Mucosa of descending colon (tissue), 3 donors: Measurements from ENCODE around the gene LRRFIP2. TPM values are rescaled to one million over a fixed set of nuclear protein-coding genes. Genes with fewer than 3 reads are reported as not detected.

Experiments used
- ATAC-seq: fragments of 200-7000 bp; cut with Tn5 transposase; one replicate; pipeline ENCODE4 v1.9.1; 2020; ENCODE audit warnings: mild to moderate bottlenecking, moderate library complexity
- DNase-seq, 3 donors: peaks; one replicate each; pipeline ENCODE4 v3.0.0-alpha.2; 2020
- H3K36me3 ChIP-seq: fragments of 200-600 bp; one replicate; pipeline ENCODE4 v1.8.0; 2021; ENCODE audit warnings: low read depth, mild to moderate bottlenecking
- H3K4me1 ChIP-seq: fragments of 200-600 bp; one replicate; pipeline ENCODE4 v1.8.0; 2021; ENCODE audit warnings: low read depth, mild to moderate bottlenecking
- H3K4me3 ChIP-seq: fragments of 200-600 bp; one replicate; pipeline ENCODE4 v1.8.0; 2021; ENCODE audit warnings: mild to moderate bottlenecking
- H3K9me3 ChIP-seq: fragments of 200-600 bp; one replicate; pipeline ENCODE4 v1.8.0; 2021; ENCODE audit warnings: mild to moderate bottlenecking
- intact Hi-C, 2 donors: fragments of 100-400 bp; cut with DNase I in 1 of 2; cut with micrococcal nuclease in 1 of 2; formaldehyde crosslinking; loops; one replicate each; pipeline versions ENCODE4 v1.11.0 to v1.11.1; 2022; cut with DNase I, micrococcal nuclease
- total RNA-seq, 3 donors: library from RNA; stranded (reverse); fragmentation: NEBNext Ultra II Directional in 2 of 3; extraction: Animal tissue kit (Norgen Biotek cat#: 25700) in 2 of 3; gene quantifications; one replicate each; pipeline versions ENCODE4 v1.2.1 to v1.2.4, GENCODE V29; 2021 to 2023
- TF ChIP-seq, protein P1 (sequence below): fragments of 200-600 bp; IDR thresholded peaks from one replicate; pipeline ENCODE4 v1.8.0; 2022; ENCODE audit warnings: antibody characterized with exemption, mild to moderate bottlenecking
- donor health status: DM: no; HTN: no; CAD: no; lungs with moderate emphysema.
- donor health status: DM: no; HTN: no; CAD: no.
- donor health status: DM: no; HTN: yes; CAD: no.

Gene LRRFIP2
- total RNA-seq, 3 donors from 2014 or later = 89.9 to 136 (median 128) TPM

DNA sequence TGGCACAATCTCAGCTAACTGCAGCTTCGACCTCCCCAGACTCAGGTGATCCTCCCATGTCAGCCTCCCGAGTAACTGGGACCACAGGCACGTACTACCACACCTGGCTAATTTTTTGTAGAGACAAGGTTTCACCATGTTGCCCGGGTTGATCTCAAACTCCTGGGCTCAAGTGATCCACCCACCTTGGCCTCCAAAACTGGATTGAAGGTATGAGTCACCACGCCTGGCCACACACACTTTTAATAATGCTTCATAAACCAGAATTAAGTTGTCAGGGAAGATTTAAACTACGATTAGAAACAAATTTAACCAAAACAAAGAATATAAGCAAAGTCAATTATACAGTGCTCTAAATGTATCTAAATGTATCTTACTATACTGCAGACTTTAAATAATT lies 87.5 kb downstream of the LRRFIP2 start:
- no peak for DNase-seq
- peaks cover 4% of the 10 kb centered on the region for H3K36me3 ChIP-seq
- no peak for ATAC-seq
- H3K4me3 ChIP-seq = no peak overlapping the region
- intact Hi-C loops = no loop called here
- TF ChIP-seq, protein P1, sequence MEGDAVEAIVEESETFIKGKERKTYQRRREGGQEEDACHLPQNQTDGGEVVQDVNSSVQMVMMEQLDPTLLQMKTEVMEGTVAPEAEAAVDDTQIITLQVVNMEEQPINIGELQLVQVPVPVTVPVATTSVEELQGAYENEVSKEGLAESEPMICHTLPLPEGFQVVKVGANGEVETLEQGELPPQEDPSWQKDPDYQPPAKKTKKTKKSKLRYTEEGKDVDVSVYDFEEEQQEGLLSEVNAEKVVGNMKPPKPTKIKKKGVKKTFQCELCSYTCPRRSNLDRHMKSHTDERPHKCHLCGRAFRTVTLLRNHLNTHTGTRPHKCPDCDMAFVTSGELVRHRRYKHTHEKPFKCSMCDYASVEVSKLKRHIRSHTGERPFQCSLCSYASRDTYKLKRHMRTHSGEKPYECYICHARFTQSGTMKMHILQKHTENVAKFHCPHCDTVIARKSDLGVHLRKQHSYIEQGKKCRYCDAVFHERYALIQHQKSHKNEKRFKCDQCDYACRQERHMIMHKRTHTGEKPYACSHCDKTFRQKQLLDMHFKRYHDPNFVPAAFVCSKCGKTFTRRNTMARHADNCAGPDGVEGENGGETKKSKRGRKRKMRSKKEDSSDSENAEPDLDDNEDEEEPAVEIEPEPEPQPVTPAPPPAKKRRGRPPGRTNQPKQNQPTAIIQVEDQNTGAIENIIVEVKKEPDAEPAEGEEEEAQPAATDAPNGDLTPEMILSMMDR = no peak
- no peaks in the 10 kb centered on the region for H3K9me3 ChIP-seq
- H3K4me1 ChIP-seq = no peaks in the 10 kb centered on the region

DNA sequence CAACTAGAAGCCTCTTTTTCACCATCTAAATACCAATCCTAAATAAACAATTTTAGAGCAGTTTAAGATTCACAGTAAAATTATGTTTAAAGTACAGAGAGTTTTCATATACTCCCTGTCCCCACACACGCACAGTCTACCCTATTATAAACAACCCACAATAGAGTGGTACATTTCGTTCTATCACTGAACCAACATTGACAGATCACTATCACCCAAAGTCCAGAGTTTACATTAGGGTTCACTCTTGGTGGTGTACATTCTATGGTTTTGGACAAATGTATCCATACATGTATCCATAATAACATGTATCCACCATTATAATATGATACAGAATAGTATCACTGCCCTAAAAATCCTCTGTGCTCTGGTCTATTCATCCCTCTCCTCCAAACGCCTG lies 92.1 kb downstream of the LRRFIP2 start:
- intact Hi-C loops = no loop called here
- Histone ChIP-seq H3K9me3 (no peaks in the 10 kb centered on the region), H3K4me1 (no peaks in the 10 kb centered on the region), H3K36me3 (peaks cover 4% of the 10 kb centered on the region), H3K4me3 (no peak overlapping the region)
- no peak for DNase-seq
- TF ChIP-seq, protein P1 = no peak
- ATAC-seq = no peak

DNA sequence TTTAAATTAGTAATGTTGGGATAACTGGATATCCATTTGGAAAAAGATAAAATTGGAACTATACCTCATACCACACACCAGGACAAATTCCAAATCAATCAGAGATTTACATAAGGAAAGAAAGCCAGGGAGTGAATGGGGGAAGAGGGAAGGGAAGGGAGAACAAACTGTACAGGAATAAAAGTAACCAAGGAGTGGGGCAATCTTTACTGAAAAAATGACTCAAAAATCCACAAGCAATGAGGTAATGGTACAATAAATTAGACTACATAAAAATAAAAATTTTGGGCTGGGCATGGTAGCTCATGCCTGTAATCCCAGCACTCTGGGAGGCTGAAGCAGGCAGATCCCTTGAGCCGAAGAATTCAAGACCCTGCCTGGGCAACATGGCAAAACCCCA lies 98.4 kb downstream of the LRRFIP2 start:
- Histone ChIP-seq H3K9me3 (no peaks in the 10 kb centered on the region), H3K36me3 (no peaks in the 10 kb centered on the region), H3K4me3 (no peak overlapping the region), H3K4me1 (no peaks in the 10 kb centered on the region)
- intact Hi-C loops = no loop called here
- ATAC-seq = no peak
- no peak for DNase-seq
- TF ChIP-seq, protein P1 = no peak

DNA sequence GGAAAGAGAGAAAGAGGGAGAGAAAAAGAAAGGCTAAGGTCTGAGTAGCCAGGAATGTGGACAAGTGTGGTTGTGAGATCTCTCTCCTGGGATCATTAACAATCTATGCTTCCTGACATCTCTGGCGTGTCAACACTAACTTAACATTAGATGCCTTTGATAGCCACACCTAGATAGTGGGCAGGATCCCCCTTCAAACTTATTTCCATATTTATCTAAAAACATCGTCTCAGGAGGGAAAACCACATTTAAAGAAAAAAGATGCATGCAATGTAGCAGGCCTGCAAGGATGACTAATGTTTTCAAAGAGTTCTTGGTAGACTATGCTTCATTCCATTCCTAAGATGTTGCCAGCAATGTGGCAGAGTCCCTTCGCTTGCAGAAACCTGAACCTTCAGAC lies 100.2 kb downstream of the LRRFIP2 start:
- Histone ChIP-seq H3K4me1 (no peaks in the 10 kb centered on the region), H3K36me3 (no peaks in the 10 kb centered on the region), H3K9me3 (no peaks in the 10 kb centered on the region), H3K4me3 (no peak overlapping the region)
- intact Hi-C loops = no loop called here
- TF ChIP-seq, protein P1 = no peak
- ATAC-seq (no peak), DNase-seq (no peak)

DNA sequence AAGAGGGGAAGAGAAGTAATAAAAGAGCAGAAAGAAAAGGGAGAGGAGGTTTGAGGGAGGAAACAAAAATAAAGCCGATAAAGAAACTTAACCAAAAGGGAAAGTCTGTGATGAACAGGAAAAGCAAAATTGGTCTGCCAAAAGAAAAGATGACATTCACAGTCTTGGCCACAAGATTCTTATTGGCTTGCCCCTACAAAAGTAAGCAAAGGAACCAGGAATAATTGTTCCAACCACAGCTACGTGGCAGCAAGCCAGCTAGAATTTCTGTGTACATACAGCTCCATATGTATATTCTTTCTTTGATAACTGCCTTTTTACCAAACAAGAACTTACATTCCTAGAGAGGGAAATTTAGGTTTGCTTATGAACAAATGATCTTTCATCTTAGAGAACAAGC lies 101.5 kb downstream of the LRRFIP2 start:
- H3K9me3 ChIP-seq = no peaks in the 10 kb centered on the region
- DNase-seq (peak in 1 of 3 donors; percentile 70), ATAC-seq (peak; percentile 60)
- intact Hi-C loops = no loop called here
- no peaks in the 10 kb centered on the region for H3K36me3 ChIP-seq
- no peak overlapping the region for H3K4me3 ChIP-seq
- TF ChIP-seq, protein P1 = no peak
- H3K4me1 ChIP-seq = no peaks in the 10 kb centered on the region

DNA sequence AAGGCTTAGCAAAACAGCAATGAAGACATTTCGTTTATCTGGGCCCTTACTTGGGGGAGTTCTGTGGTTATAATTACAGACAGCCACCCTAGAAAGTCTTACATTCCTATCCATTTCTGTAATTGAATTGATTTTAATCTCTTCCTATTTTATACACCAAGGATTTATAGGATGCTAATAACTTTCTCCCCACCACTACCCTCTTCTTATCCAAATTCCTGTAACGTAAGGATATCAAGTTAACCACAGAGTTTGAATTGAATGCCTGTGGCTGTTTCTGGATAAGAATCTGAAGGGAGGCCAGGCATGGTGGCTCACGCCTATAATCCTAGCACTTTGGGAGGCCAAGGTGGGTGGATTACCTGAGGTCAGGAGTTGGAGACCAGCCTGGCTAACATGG lies 102.5 kb downstream of the LRRFIP2 start:
- intact Hi-C loops = no loop called here
- Histone ChIP-seq H3K36me3 (no peaks in the 10 kb centered on the region), H3K4me1 (no peaks in the 10 kb centered on the region), H3K4me3 (no peak overlapping the region), H3K9me3 (no peaks in the 10 kb centered on the region)
- ATAC-seq = no peak
- no peak for DNase-seq
- TF ChIP-seq, protein P1 = no peak
